ENCODE results near the gene SPOPL.
"Not testable (repeated sequence)": the region's sequence is repeated elsewhere in the genome, so short reads cannot be mapped to it uniquely, and the experiment has no call there.

Gene SPOPL

GRCh38 chr2:138523673-138524042 is 22.1 kb downstream of the SPOPL start:
- not testable (repeated sequence) for DNase-seq

DNA sequence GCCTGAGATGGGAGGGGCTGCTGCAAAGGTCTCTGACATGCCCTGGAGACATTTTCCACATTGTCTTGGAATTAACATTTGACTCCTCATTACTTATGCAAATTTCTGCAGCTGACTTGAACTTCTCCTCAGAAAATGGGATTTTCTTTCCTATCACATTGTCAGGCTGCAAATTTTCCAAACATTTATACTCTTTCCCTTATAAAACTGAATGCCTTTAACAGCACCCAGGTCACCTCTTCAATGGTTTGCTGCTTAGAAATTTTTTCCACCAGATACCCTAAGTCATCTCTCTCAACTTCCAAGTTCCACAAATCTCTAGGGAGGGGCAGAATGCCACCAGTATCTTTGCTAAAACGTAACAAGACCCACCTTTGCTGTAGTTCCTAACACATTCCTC is 22.8 kb downstream of the SPOPL start:
- DNase-seq: not testable (repeated sequence)

DNA sequence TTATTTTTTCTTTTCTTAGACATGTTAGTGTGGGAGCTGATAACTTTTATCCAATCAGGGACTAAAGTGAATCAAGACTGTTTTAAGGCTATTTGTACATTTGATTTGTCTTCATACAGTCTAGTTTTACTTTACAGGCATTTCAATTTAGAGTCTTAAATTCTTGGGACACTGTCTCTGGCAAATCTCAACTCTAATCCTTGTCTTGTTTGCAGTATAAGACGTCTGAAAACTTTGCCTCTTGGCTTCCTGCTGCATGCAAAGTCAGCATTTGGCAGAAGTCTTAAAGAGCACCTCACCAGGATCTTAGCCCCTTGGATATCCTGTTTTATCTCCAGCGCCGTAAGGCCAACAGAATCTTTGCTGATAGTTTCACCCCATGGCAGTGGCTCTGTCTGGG is 30.3 kb downstream of the SPOPL start:
- DNase-seq: no peak

DNA sequence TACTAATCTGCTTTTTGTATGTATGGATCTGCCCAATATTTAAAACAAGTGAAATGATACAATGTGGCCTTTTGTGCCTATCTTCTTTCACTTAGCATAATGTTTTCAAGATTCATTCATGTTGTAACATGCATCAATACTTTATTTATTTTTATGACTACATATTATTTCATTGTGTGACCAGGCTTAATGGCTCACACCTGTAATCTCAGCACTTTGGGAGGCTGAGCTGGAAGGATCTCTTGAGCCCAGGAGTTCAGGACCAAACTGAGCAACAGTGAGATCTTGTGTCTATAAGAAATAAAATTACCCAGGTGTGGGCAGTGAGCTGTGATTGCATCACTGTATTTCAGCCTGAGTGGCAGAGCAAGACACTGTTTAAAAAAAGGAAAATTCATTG is 33.2 kb downstream of the SPOPL start:
- DNase-seq: no peak

- DNase-seq: no peak
Measured at GRCh38 chr2:138536302-138536701, 34.7 kb downstream of the SPOPL start.

DNA sequence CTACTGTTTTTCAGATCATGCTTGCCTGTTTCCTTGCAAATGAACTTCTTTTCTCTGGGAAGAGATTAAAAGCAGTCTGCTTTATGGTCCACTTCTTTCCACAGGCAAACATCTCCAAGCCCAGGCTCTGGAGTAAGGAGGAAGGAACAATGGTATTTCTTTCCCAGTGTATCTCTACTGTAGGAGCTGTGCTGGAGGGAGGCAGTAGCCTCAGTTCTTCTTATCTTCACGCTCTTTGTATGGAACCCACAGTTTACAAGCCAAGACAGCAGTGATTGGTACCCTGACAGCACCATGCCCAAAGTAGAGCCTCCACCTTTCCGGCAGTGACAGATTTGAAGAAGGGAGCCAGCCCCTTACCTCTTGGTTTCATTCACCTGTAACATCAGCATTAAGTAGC is 35.2 kb downstream of the SPOPL start:
- no peak for DNase-seq

- no peak for DNase-seq
Measured at GRCh38 chr2:138537170-138537915, 35.8 kb downstream of the SPOPL start.

DNA sequence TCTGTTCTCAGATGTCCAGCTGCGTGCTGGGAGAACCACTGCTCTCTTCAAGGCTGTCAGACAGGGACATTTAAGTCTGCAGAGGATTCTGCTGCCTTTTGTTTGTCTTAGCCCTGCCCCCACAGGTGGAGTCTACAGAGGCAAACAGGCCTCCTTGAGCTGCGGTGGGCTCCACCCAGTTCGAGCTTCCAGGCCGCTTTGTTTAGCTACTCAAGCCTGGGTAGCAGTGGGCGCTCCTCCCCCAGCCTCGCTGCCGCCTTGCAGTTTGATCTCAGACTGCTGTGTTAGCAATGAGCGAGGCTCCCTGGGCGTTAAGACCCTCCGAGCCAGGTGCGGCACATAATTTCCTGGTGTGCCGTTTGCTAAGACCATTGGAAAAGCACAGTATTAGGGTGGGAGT is 42.6 kb downstream of the SPOPL start:
- DNase-seq: not testable (repeated sequence)

DNA sequence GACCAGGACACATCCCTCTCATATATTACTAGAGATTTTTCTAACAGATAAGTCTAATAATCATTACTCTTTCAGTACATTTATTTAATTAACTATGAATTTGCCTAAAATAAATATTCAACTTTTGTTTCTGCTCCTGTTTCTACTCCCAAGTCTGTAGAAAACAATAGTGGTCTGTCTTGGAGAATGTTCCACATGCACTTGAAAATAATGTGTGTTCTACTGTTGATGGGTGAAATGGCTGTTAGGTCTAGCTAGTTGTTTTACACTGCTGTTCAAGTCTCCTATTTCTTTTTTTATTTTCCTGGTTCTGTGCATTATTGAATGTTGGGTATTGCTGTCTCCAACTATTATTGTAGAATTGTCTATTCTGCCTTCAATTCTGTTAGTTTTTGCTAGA is 47.2 kb downstream of the SPOPL start:
- DNase-seq: no peak

- no peak for DNase-seq
Measured at GRCh38 chr2:138550172-138550571, 48.6 kb downstream of the SPOPL start.

GRCh38 chr2:138550670-138551287 is 49.2 kb downstream of the SPOPL start:
- no peak for DNase-seq

GRCh38 chr2:138554123-138554522 is 52.6 kb downstream of the SPOPL start:
- no peak for DNase-seq

DNA sequence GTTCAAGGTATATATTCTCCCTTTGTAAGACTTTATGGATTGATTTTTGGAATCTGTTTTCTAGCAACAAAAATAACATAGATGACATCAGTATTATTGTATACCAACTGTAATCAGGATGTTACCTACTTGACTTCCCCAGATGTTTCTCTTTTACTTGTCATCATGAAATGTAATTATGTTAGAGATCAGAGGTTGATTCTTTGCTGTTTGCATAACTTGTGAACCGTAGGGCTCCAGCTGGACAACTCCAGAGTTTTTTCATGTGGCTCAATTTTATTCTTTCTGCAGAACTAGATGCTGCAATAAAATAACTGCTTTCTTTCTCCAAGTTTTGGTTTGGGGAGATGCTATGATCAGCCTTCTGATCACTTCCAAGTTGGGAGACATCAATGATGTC is 58.1 kb downstream of the SPOPL start:
- no peak for DNase-seq

DNA sequence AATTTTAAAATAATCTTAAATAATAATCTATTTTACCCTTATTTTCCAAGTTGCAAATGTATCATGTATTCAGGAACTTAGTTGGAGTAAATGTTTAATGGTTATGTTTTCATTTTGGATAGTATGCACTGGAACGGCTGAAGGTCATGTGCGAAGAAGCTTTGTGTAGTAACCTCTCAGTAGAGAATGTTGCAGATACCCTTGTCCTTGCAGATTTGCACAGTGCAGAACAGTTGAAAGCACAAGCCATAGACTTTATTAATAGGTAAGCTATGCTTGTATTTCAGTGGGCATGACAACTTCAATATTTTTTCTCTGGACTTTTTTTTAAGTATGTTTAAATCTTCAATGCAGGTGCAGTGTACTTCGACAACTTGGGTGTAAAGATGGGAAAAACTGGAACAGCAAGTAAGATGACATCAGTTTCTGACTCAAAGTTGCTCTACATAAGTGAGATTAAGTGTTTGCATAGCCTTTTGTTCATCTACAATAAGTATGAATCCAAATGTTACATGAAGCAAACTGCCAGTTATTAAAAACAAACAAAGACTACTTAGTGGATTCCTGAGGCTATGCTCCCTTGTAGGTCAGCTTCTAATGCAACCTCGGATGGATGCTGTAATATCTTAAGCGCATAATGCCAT is 63.1 kb downstream of the SPOPL start:
- DNase-seq: no peak

- no peak for DNase-seq
Measured at GRCh38 chr2:138565230-138565598, 63.6 kb downstream of the SPOPL start.

GRCh38 chr2:138572318-138572717 is 70.7 kb downstream of the SPOPL start:
- DNase-seq: no peak

GRCh38 chr2:138577066-138577465 is 75.5 kb downstream of the SPOPL start:
- no peak for DNase-seq

- no peak for DNase-seq
Measured at GRCh38 chr2:138579556-138579955, 78.0 kb downstream of the SPOPL start.

- DNase-seq: no peak
Measured at GRCh38 chr2:138581909-138582308, 80.3 kb downstream of the SPOPL start.

GRCh38 chr2:138589663-138590062 is 88.1 kb downstream of the SPOPL start:
- no peak for DNase-seq

- no peak for DNase-seq
Measured at GRCh38 chr2:138596403-138596802, 94.8 kb downstream of the SPOPL start.

GRCh38 chr2:138600732-138601457 is 99.3 kb downstream of the SPOPL start:
- DNase-seq: no peak

GRCh38 chr2:138601458-138602165 is 100.0 kb downstream of the SPOPL start:
- DNase-seq: no peak

Data from femur (tissue), 1 donor.